NCI-H526 treated with DMSO at 0.1 percent for 48 hours (cell line): ENCODE results near the gene GPLD1.

Experiments
- DNase-seq: peaks from one replicate; lab custom pipeline; 2025; lab: John Stamatoyannopoulos, UW

The GPLD1 gene

DNA sequence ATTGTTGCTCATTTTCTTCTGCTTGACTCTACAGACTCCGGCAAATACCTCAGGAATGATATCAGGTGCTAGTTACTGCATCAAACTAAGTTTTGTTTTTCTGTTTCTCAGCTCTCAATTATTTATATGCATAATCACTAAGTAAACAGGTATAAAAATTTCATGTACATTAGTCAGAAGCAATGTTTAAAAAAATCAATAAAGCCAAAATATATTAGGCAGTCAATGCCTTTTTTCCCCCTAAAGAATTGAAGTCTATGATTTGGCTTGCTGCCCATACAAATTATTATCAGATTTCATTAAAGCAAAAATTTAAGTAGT lies 107.2 kb downstream of the GPLD1 start:
- no peak for DNase-seq

DNA sequence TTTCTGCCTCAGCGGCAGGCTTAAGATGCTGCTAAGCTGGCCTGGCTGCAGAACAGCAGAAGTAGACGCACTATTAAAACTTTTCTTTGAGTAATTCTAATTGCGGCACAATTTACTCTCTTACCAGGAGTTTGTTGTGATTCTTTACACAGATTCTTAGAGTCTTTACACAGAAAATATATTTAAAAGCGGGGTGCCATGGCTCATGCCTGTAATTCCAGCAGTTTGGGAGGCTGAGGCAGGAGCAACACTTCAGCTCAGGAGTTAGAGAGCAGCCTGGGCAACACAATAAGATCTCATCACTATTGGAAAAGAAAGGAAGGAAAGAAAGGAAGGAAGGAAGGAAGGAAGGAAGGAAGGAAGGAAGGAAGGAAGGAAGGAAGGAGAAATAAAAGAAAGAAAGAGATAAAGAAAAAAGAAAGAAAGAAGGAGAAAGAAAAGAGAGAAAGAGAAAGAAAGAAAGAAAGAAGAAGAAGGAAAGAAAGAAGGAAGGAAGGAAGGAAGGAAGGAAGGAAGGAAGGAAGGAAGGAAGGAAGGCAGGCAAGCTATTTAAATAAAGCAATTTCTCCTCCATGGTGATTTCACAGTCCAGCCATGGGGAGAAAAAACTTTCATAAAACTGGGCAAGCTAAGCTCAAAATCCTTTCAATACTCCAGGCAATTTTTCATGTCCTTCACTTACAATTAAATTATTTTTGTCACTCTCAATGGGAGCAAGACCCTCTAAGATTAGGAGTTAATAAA lies 107.7 kb downstream of the GPLD1 start:
- no peak for DNase-seq

DNA sequence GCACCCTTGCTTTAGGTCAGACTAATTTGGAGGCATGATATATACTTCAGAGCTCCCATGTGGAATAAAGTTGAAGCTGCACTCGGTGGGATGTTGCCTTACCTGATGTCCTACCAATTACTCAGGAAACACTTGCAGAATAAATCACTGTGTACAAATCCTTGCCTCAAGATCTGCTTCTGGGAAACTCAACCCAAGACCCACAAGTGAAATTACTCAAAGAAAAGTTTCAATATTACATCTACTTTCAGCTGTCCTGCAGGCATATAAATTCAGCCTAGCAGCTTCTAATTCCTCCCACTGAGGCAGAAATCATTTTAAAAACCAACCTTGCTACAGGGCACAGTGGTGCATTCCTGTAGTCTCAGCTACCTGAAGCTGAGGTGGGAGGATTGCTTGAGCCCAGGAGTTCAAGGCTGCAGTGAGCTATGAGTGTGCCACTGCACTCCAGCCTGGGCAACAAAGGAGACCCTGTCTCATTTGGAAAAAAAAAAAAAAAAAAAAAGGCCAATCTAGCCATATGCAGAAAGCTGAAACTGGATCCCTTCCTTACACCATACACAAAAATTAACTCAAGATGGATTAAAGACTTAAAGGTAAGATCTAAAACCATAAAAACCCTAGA lies 110.8 kb downstream of the GPLD1 start:
- DNase-seq: no peak
